ENCODE data around the gene CHD3. TPM values are rescaled to one million over a fixed set of nuclear protein-coding genes. Genes with fewer than 3 reads are reported as not detected.

Gene CHD3
- total RNA-seq, 2 donors from 2014 or later: 53.7 to 69.9 TPM

DNA sequence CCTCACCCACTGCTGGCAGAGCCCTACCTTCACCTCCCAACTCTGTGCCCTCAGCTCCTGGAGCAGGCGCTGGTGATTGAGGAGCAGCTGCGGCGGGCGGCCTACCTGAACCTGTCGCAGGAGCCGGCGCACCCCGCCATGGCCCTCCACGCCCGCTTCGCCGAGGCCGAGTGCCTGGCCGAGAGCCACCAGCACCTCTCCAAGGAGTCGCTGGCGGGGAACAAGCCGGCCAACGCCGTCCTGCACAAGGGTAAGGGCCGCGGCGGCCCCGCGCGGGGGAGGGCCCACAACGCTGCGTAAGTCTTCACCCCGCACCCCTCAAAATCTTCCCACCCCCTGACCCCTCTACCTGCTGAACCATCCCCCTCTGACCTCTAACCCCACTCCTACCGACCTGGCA is 20.5 kb downstream of the CHD3 start:
- DNase-seq: no peak
- intact Hi-C loops (cut with DNase I): no loop called here

DNA sequence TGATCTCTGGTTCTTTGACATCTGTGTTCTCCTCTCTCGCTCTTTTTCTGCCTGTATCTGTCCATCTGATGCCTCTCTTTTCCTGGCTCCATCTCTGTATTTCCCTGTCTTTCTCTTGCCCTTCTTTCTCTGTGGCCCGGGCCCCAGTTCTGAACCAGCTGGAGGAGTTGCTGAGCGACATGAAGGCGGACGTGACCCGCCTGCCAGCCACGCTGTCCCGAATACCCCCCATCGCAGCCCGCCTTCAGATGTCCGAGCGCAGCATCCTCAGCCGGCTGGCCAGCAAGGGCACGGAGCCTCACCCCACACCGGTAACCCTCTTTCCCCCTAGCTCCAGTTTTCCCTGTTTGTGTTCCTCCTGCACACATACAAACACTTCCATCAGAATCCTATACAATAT is 21.7 kb downstream of the CHD3 start:
- peaks cover 0 to 32% of the 10 kb centered on the region in 2 donors for H3K36me3 ChIP-seq (replicated peaks in 1 of 2; ENCODE audit: insufficient read depth in 1 of 2, low read depth in 2 of 2)
- 97 to 98% methylated on average over 15 of the region's 15 CpGs for WGBS, 2 donors
- TF ChIP-seq, protein P1, sequence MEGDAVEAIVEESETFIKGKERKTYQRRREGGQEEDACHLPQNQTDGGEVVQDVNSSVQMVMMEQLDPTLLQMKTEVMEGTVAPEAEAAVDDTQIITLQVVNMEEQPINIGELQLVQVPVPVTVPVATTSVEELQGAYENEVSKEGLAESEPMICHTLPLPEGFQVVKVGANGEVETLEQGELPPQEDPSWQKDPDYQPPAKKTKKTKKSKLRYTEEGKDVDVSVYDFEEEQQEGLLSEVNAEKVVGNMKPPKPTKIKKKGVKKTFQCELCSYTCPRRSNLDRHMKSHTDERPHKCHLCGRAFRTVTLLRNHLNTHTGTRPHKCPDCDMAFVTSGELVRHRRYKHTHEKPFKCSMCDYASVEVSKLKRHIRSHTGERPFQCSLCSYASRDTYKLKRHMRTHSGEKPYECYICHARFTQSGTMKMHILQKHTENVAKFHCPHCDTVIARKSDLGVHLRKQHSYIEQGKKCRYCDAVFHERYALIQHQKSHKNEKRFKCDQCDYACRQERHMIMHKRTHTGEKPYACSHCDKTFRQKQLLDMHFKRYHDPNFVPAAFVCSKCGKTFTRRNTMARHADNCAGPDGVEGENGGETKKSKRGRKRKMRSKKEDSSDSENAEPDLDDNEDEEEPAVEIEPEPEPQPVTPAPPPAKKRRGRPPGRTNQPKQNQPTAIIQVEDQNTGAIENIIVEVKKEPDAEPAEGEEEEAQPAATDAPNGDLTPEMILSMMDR (IDR thresholded peaks at IDR 0.05): no peak
- no peak for TF ChIP-seq POLR2A (IDR thresholded peaks at IDR 0.05)
- H3K4me1 ChIP-seq: peaks cover 10% of the 10 kb centered on the region
- ATAC-seq (no peak), DNase-seq (no peak)
- H3K9me3 ChIP-seq: no peaks in the 10 kb centered on the region
- H3K27me3 ChIP-seq: no peaks in the 10 kb centered on the region
- H3K4me3 ChIP-seq: no peak overlapping the region
- no peak overlapping the region for H3K27ac ChIP-seq
- intact Hi-C loops (cut with DNase I): loop anchor here (5.0 kb wide), 1 partner anchor 77 kb away; no protein-coding TSS in a partner anchor

More for the DNA sequence above, 20.5 kb downstream of the CHD3 start:
- ATAC-seq: no peak
- H3K4me1 ChIP-seq: no peaks in the 10 kb centered on the region
- no peak overlapping the region for H3K27ac ChIP-seq
- TF ChIP-seq POLR2A (IDR thresholded peaks at IDR 0.05): no peak
- TF ChIP-seq, protein P1 (IDR thresholded peaks at IDR 0.05): no peak
- no peaks in the 10 kb centered on the region for H3K27me3 ChIP-seq
- 94 to 98% methylated on average over 28 to 29 of the region's 29 CpGs for WGBS, 2 donors
- peaks cover 0 to 37% of the 10 kb centered on the region in 2 donors for H3K36me3 ChIP-seq (replicated peaks in 1 of 2; ENCODE audit: insufficient read depth in 1 of 2, low read depth in 2 of 2)
- no peaks in the 10 kb centered on the region for H3K9me3 ChIP-seq
- H3K4me3 ChIP-seq: no peak overlapping the region

DNA sequence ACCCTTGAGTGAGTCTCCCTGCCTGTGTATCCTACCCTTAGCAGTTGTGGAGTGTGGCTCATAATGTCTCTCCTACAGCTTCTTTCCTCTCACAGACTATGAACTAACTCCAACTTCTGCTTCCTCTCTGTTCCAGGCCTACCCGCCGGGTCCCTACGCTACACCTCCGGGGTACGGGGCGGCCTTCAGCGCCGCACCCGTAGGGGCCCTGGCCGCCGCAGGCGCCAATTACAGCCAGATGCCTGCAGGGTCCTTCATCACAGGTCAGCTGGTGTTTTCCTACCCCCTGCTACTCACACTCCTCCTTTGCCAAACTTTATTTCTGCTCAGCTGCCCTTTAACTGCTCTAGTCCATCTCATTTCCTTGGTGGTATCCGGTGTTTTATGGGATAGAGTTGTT is 22.1 kb downstream of the CHD3 start:
- 94 to 99% methylated on average over 13 of the region's 13 CpGs for WGBS, 2 donors
- Histone ChIP-seq H3K4me1 (peaks cover 13% of the 10 kb centered on the region), H3K36me3 (replicated peaks in 1 of 2; ENCODE audit: insufficient read depth in 1 of 2, low read depth in 2 of 2) (peaks cover 0 to 30% of the 10 kb centered on the region in 2 donors), H3K27ac (no peak overlapping the region), H3K9me3 (no peaks in the 10 kb centered on the region), H3K4me3 (no peak overlapping the region), H3K27me3 (no peaks in the 10 kb centered on the region)
- ATAC-seq (no peak), DNase-seq (no peak)
- intact Hi-C loops (cut with DNase I): loop anchor here (5.0 kb wide), 1 partner anchor 77 kb away; no protein-coding TSS in a partner anchor
- TF ChIP-seq POLR2A (IDR thresholded peaks at IDR 0.05): no peak
- TF ChIP-seq, protein P1 (IDR thresholded peaks at IDR 0.05): no peak

DNA sequence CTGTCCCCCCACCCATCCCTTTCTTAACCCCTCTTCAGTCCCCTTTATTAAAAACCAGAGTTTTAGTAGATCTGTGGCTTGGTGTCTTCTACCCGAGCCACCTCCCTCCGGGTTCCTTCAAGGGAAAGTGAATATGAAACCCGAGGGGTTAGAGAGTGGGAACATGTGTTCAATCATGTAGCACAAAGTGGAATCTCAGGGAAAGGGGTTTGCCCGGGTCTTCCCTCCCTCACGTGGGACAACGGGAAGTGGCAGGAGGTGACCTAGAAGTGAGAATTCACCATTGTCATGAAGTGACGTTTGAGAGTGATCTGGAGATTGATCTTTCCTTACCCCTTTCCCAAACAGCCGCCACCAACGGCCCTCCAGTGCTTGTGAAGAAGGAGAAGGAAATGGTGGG is 22.5 kb downstream of the CHD3 start:
- Histone ChIP-seq H3K4me1 (peaks cover 15% of the 10 kb centered on the region), H3K36me3 (replicated peaks in 1 of 2; ENCODE audit: insufficient read depth in 1 of 2, low read depth in 2 of 2) (peaks cover 0 to 28% of the 10 kb centered on the region in 2 donors), H3K27ac (no peak overlapping the region), H3K27me3 (no peaks in the 10 kb centered on the region), H3K9me3 (no peaks in the 10 kb centered on the region), H3K4me3 (no peak overlapping the region)
- 72 to 76% methylated on average over 9 of the region's 9 CpGs for WGBS, 2 donors
- intact Hi-C loops (cut with DNase I): loop anchor here (5.0 kb wide), 1 partner anchor 76 kb away; no protein-coding TSS in a partner anchor
- DNase-seq (no peak), ATAC-seq (no peak)
- no peak for TF ChIP-seq POLR2A (IDR thresholded peaks at IDR 0.05)
- TF ChIP-seq, protein P1 (IDR thresholded peaks at IDR 0.05): no peak

DNA sequence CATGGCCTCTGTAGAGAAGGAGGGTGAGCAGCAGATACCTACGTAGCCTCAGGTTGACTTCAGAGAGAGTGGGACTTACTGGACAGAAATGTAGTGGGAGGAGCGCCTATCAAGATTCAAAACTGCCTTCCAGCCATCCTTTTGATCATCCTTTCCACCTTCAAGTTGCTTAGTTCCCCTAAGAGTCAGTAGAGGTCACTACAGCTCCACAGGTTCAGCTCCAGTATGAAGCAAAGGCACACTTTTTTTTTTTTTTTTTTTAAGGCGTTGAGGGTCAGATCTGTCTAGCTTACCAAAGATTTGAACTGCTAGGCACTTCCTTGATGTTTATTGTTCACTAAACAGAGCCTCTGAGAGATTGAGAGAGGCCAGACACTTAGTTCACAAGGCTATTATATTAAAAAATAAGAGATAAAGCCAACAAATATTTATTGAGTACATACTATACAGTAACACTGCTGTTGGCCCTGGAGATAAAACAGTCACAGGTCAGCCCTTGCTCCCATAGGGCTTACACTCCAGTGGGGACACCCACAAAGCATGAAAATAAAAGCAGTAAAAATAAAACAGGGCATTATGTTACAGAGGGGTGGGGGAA is 24.4 kb downstream of the CHD3 start:
- peak; percentile 34 for ATAC-seq
- no peak for TF ChIP-seq POLR2A (IDR thresholded peaks at IDR 0.05)
- TF ChIP-seq, protein P1 (IDR thresholded peaks at IDR 0.05): peak; percentile 38 to 93 (median 83)
- peaks cover 23% of the 10 kb centered on the region for H3K4me1 ChIP-seq

More for the DNA sequence above, 24.4 kb downstream of the CHD3 start:
- intact Hi-C loops (cut with DNase I): loop anchor here (5.0 kb wide), 1 partner anchor 74 kb away; no protein-coding TSS in a partner anchor
- H3K4me3 ChIP-seq: no peak overlapping the region
- peaks cover 0 to 14% of the 10 kb centered on the region in 2 donors for H3K36me3 ChIP-seq (replicated peaks in 1 of 2; ENCODE audit: insufficient read depth in 1 of 2, low read depth in 2 of 2)
- no peaks in the 10 kb centered on the region for H3K27me3 ChIP-seq
- WGBS, 2 donors: 30 to 48% methylated on average over 3 of the region's 3 CpGs
- peak in 3 of 4 donors; percentile 40 to 74 (median 45) for DNase-seq
- peak overlapping the region in 1 of 4 donors; percentile 32 for H3K27ac ChIP-seq
- no peaks in the 10 kb centered on the region for H3K9me3 ChIP-seq
